HUES48 (cell line): Measurements from ENCODE around the gene IL17A.
"Not testable (repeated sequence)": the region's sequence is repeated elsewhere in the genome, so short reads cannot be mapped to it uniquely, and the experiment has no call there.

Experiments used
- H3K27ac ChIP-seq: one replicate; pipeline ENCODE4 v1.7.0; 2013; ENCODE audit warnings: low read depth, low read length, inconsistent platforms
- H3K27me3 ChIP-seq: 2 replicates; pipeline ENCODE4 v1.6.1; 2013; ENCODE audit warnings: mild to moderate bottlenecking, low read length; ENCODE audit not compliant: control insufficient read depth, insufficient read depth
- H3K36me3 ChIP-seq: 2 replicates; pipeline ENCODE4 v1.6.1; 2013; ENCODE audit warnings: low read length; ENCODE audit not compliant: control insufficient read depth, insufficient read depth
- H3K4me1 ChIP-seq: 2 replicates; pipeline ENCODE4 v1.6.1; 2013; ENCODE audit warnings: mild to moderate bottlenecking, low read length; ENCODE audit not compliant: control insufficient read depth, insufficient read depth
- H3K4me3 ChIP-seq: 2 replicates; pipeline ENCODE4 v1.5.1; 2013; ENCODE audit warnings: mild to moderate bottlenecking, low read depth, low read length
- H3K9ac ChIP-seq: 2 replicates; pipeline ENCODE4 v1.6.1; 2013; ENCODE audit warnings: mild to moderate bottlenecking, low read depth, low read length, moderate library complexity
- H3K9me3 ChIP-seq: 2 replicates; pipeline ENCODE4 v1.6.1; 2013; ENCODE audit warnings: low read length; ENCODE audit not compliant: control insufficient read depth, insufficient read depth

The IL17A gene

GRCh38 chr6:52190409-52190808 lies 4.2 kb downstream of the IL17A start:
- Histone ChIP-seq H3K9ac (peak overlapping the region; percentile 25; the same call in 1 of the 2 replicates), H3K27ac (peak overlapping the region; percentile 59), H3K9me3 (no peaks in the 10 kb centered on the region)

GRCh38 chr6:52191824-52192223 lies 5.6 kb downstream of the IL17A start:
- no peaks in the 10 kb centered on the region for H3K9me3 ChIP-seq
- no peaks in the 10 kb centered on the region for H3K27me3 ChIP-seq
- H3K36me3 ChIP-seq, result no peaks in the 10 kb centered on the region
- no peak overlapping the region for H3K4me3 ChIP-seq
- peaks cover 7% of the 10 kb centered on the region for H3K4me1 ChIP-seq
- H3K27ac ChIP-seq, result no peak overlapping the region
- H3K9ac ChIP-seq, result no peak overlapping the region

More at GRCh38 chr6:52190409-52190808, 4.2 kb downstream of the IL17A start:
- Histone ChIP-seq H3K4me1 (peaks cover 7% of the 10 kb centered on the region), H3K36me3 (no peaks in the 10 kb centered on the region), H3K4me3 (no peak overlapping the region), H3K27me3 (no peaks in the 10 kb centered on the region)

- H3K36me3 ChIP-seq, result no peaks in the 10 kb centered on the region
- no peak overlapping the region for H3K4me3 ChIP-seq
- H3K9me3 ChIP-seq, result peaks cover 11% of the 10 kb centered on the region
- H3K27ac ChIP-seq, result no peak overlapping the region
- no peaks in the 10 kb centered on the region for H3K4me1 ChIP-seq
- H3K27me3 ChIP-seq, result no peaks in the 10 kb centered on the region
- no peak overlapping the region for H3K9ac ChIP-seq
These were observed 9.7 kb downstream of the IL17A start for GRCh38 chr6:52195886-52196285.

- peaks cover 14% of the 10 kb centered on the region for H3K9me3 ChIP-seq
- not testable (repeated sequence) for H3K4me3 ChIP-seq, H3K36me3 ChIP-seq, H3K27ac ChIP-seq, H3K9ac ChIP-seq, H3K4me1 ChIP-seq, H3K27me3 ChIP-seq
These were observed 13.9 kb downstream of the IL17A start for GRCh38 chr6:52200088-52200487.

DNA sequence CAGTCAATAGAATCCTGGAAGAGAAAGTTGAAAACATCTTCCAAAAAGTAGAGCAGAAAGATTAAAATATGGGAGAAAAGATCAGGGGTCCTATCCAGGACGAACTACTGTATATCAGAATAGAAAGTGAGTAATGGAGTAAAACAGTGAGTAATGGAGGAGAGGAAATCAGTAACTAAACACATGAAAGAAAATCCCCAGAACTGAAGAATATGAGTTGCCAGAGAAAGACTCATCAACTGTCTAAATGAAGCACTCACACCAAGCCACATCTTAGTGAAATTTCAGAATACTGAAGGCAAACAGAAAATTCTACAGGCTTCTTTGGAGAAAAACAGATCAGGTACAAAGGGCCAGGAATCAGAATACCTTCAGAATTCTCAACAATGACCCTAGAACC lies 14.9 kb downstream of the IL17A start:
- Histone ChIP-seq H3K4me3 (no peak overlapping the region), H3K9me3 (peaks cover 14% of the 10 kb centered on the region), H3K4me1 (no peaks in the 10 kb centered on the region), H3K36me3 (no peaks in the 10 kb centered on the region), H3K9ac (no peak overlapping the region), H3K27ac (no peak overlapping the region), H3K27me3 (no peaks in the 10 kb centered on the region)

GRCh38 chr6:52201493-52201892 lies 15.3 kb downstream of the IL17A start:
- Histone ChIP-seq H3K4me3 (no peak overlapping the region), H3K27me3 (no peaks in the 10 kb centered on the region), H3K9ac (no peak overlapping the region), H3K36me3 (no peaks in the 10 kb centered on the region), H3K4me1 (no peaks in the 10 kb centered on the region), H3K27ac (no peak overlapping the region), H3K9me3 (peaks cover 14% of the 10 kb centered on the region)

DNA sequence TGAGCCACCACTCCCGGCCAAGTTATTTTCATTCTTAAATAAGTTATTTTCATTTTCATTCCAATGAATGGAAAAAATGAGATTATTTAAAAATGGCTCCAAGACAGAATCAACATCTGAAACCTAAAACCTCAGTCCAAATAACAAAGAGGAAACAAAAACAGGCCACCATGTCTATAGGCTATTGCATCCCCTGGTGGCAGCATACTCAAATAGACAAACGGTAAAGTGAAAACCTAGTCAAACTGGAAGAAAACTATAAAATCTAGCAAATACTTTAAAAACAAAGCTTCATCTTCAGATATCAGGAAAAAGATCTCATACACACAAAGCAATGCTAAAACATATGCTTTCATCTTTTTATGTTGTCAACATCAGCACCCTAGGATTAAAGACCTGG lies 20.9 kb downstream of the IL17A start:
- no peaks in the 10 kb centered on the region for H3K27me3 ChIP-seq
- no peak overlapping the region for H3K9ac ChIP-seq
- no peak overlapping the region for H3K4me3 ChIP-seq
- H3K9me3 ChIP-seq, result no peaks in the 10 kb centered on the region
- no peak overlapping the region for H3K27ac ChIP-seq
- H3K36me3 ChIP-seq, result no peaks in the 10 kb centered on the region
- no peaks in the 10 kb centered on the region for H3K4me1 ChIP-seq

DNA sequence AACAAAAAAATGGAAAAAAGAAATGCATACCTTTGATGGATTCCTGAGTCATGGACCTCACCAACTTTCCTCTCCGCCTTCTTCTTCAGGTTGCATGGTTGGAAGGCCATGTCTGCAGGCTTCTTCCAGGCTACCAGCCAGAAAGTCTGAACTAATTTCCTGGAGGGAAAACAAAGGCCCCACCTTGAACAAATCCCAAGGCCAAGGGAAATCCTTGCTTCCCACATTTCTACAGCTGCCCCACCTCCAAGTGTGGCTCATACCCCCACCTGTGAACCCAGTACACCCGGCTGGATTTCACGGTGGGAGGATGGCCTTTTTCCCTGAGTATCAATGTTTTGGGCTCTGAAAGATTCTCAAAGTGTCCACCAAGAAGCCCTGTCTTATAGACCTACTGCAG lies 22.4 kb downstream of the IL17A start:
- no peaks in the 10 kb centered on the region for H3K36me3 ChIP-seq
- no peak overlapping the region for H3K9ac ChIP-seq
- H3K9me3 ChIP-seq, result no peaks in the 10 kb centered on the region
- H3K27ac ChIP-seq, result no peak overlapping the region
- no peak overlapping the region for H3K4me3 ChIP-seq
- H3K4me1 ChIP-seq, result no peaks in the 10 kb centered on the region
- H3K27me3 ChIP-seq, result no peaks in the 10 kb centered on the region

- Histone ChIP-seq H3K36me3 (no peaks in the 10 kb centered on the region), H3K27ac (no peak overlapping the region), H3K4me3 (no peak overlapping the region), H3K27me3 (no peaks in the 10 kb centered on the region), H3K4me1 (no peaks in the 10 kb centered on the region), H3K9ac (no peak overlapping the region), H3K9me3 (no peaks in the 10 kb centered on the region)
These were observed 23.6 kb downstream of the IL17A start for GRCh38 chr6:52209770-52210169.

DNA sequence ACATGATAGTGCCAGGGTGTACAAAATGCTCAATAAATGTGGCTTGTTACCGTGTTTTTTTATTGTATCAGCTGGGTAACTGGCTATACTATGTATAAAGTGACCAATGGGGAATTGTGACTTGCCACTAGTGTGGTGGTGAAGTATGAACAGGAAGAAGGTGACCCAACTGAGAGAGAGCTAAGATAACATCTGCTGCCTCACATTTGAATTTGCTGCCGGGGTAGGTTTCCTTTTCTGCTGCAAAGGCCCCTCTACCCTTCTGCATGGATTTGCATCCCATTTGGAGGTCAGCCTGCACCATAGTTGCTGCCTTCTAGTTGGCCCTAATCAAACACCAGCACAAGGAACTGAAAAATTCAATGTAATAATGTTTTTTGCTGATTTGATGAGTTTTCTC lies 24.1 kb downstream of the IL17A start:
- Histone ChIP-seq H3K9ac (no peak overlapping the region), H3K36me3 (no peaks in the 10 kb centered on the region), H3K9me3 (no peaks in the 10 kb centered on the region), H3K4me3 (no peak overlapping the region), H3K27me3 (no peaks in the 10 kb centered on the region), H3K27ac (no peak overlapping the region), H3K4me1 (no peaks in the 10 kb centered on the region)

GRCh38 chr6:52213127-52213526 lies 27.0 kb downstream of the IL17A start:
- no peak overlapping the region for H3K9ac ChIP-seq
- H3K9me3 ChIP-seq, result no peaks in the 10 kb centered on the region
- H3K27me3 ChIP-seq, result no peaks in the 10 kb centered on the region
- H3K27ac ChIP-seq, result no peak overlapping the region
- no peak overlapping the region for H3K4me3 ChIP-seq
- no peaks in the 10 kb centered on the region for H3K36me3 ChIP-seq
- no peaks in the 10 kb centered on the region for H3K4me1 ChIP-seq

DNA sequence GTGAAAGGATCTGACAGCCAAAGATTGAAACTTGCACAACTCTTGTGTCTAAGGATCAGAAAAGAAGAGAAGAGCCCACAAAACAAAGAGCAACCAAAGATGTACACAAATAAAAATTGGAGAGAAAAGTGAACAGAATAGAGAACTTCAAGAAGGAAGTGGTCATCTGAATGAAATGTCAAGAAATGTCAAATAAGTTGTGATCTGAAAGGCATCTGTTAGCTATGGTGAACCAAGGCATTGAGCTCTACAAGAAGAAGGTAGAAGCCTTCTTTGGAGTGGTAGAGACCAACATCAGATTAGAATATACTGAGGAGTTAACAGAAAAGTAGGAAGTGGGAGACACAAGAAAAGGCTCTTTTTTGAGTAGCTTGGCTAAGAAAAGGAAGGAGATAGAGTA lies 29.6 kb downstream of the IL17A start:
- Histone ChIP-seq H3K9me3 (no peaks in the 10 kb centered on the region), H3K9ac (no peak overlapping the region), H3K4me1 (no peaks in the 10 kb centered on the region), H3K27ac (no peak overlapping the region), H3K36me3 (no peaks in the 10 kb centered on the region), H3K27me3 (no peaks in the 10 kb centered on the region), H3K4me3 (no peak overlapping the region)
